HG02884 (cell line): ENCODE results near the gene NOS3.
A peak's percentile ranks its signal among the peaks of the same experiment; 100 is the strongest.

Experiments
- ATAC-seq: cut with Tn5 transposase; IDR thresholded peaks from one replicate; pipeline ENCODE4 v1.9.1; 2021; ENCODE audit warnings: mild to moderate bottlenecking, moderate library complexity; ENCODE audit not compliant: unreplicated experiment

The NOS3 gene

DNA sequence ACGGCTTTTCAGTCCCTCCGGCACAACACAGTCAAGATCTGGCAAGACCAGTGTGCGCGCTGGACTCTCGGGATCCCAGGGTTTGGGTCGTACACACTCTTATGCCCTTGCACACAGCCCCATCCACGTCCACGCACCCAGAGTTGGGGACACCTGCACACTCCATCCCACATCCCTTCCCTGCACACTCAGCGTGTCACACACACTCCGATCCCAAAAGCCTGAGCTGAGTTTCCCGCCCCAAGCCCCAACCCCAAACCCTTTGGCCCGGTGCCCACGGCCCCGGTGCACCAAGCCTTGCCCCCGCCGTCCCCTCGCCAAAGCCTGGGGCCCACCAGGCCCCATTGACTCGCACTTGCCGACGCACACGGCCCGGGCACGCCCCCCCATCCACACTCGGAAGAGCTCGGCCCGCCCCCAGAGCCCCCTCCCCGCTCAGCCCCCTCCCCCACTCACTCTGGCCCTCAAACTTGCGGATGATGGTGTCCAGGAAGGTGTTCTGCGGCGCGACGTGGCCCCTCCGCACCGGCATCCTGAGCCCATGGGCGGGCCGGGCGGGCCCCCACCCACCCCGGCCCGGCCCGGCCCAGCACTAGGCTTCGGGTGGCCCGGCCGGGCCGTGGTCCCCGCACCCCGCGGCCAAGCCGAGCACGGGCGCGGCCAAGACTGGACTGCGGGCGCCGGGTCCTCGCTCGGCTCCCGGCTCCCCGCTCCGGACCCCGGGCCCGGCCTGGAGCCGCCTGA is 13.3 kb upstream of the NOS3 start:
- no peak for ATAC-seq

DNA sequence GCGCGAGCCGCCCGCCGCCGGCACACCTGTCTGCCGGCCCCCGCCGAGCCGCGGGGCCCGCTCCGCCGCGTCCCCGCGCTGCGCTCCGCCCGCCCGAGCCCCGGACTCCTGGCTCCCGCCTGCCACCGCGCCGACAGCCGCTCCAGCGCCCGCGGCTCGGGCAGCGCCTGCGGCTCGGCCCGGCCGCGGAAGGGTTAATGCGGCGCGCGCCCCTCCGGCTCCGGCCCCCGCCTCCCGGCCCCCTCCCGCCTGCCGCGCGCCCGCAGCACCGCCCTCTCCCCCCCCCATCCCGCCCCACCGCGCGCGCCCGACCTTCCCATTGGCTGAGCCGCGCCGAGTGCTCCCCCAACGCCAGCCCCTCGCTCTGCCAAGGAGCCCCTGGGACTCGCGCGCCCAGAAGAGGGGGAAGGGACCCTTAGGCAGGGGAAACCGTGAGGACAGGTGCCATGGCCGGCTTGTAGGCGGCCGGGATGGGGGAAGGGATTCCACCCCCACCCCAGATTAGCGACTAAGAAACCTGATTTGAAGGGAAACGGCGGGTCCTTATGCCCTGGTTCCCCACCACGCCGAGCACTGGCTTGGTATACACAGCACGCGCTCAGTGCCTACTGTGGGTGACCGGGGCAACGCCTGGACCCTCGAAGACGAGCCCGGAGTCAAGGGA is 12.6 kb upstream of the NOS3 start, which contains the start of gene KCNH2:
Gene KCNH2, minus strand, starts transcription at position 196 of the 664 bp plus-strand sequence. CDS start 408 bp downstream, outside the sequence.
- ATAC-seq, result no peak

DNA sequence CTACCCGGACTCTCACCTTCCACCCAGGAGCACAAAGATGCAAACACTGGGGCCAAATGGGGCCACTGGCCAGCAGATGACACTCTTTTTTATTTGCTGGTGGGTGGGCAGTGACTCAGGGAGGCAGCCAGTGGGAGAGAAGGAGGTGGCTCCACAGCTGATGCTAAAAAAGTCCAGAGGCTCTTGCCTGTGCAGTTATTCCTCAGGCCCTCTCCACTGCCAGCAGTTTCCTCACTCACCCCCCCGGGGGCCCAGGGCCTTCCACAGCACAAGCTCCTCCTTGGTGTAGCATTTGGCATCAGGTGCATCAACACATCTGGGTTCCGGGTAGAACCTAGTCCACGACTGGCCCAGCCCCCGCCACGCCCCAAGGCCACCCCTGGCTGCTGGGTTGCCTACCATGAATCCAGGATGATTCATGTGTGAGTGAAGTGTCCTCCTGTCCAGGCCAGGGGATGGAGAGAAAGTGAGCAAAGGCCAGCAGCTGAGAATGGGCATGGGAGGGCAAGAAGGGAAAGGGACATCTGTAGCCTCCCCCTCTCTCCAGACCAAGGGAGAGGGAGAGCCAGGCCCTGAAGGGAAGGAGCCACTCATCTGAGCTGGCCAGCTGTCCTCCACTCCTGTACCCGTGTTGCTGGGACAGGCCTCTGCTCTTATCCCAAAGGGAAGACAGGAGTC is 11.0 kb upstream of the NOS3 start:
- no peak for ATAC-seq

DNA sequence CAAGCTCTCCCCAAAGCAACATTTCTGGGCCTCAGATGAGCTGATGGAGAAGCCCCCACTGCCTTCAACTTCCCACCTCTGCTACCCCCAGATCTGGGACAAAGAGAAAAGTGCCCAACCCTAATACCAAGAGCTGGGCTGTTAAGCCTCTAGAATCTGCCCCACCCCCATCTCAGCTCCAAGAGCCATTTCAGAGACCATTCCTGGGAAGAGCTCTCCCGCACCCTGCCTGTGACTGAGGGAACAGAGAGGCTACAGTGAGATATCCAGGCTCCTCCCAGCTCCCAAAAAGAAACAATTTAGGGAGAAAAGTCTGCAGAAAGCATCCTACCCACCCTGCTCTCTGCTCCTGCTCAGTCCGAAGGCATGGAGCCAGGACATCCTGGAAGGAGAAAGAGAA is 10.2 kb upstream of the NOS3 start:
- ATAC-seq, result no peak

DNA sequence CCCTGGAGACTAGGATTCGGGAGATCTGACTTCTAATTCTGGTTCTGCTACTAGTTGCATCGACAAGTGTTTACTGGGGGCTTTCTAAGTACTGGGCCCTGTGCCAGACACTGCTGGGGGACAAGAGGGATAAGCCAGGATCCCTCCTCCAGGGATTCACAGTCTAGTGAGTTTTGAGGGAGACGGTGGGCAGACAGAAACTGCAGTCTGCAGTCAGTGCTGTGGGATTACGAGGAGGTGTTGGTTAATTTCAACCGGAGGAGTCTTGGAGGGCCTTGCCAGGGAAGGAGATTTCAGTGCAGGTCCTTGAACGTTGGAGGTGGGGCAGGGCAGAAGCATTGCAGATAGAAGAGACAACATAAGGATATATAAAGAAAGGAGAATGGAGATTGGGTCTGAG is 9.2 kb upstream of the NOS3 start:
- no peak for ATAC-seq

DNA sequence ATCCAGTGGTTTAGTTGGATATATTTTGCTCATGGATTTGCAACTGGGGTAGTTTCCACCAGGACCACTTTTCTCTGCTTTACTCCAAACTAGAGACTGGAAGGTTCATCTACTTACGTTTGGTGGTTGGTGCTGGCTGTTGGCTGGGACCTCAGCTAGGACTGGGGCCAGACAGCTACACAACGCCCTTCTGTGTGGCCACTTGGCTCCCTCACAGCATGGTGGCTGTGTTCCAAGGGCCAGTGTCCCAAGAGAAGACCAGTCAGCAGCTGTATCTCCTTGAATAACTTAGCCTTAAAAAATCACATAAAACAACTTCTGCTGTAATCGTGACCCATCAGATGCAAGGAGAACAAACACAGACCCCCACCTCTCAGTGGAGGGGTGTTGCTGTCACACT is 8.5 kb upstream of the NOS3 start:
- no peak for ATAC-seq

DNA sequence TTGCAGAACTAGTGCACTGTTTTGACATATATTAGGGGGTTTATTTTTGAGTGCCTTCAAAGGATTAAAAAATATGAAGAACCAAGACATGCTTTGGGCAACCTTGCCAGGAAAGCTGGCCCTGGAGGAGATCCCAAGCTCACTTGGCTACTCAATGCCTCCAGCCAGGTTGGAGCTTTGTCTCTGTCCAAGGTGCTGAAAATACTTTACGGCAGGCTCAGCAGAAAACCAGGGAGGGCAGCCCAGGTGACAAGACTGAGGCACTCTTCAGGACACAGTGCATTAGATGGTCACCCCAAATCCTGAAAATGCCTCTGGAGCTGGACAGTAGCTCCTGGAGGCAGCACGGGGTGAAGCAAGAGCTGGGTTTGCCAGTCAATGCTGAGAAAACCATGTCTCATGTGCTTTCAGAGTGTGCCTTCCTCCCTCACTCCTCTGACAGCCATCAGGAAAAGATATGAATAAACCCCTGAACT is 6.9 kb upstream of the NOS3 start:
- ATAC-seq, result no peak

DNA sequence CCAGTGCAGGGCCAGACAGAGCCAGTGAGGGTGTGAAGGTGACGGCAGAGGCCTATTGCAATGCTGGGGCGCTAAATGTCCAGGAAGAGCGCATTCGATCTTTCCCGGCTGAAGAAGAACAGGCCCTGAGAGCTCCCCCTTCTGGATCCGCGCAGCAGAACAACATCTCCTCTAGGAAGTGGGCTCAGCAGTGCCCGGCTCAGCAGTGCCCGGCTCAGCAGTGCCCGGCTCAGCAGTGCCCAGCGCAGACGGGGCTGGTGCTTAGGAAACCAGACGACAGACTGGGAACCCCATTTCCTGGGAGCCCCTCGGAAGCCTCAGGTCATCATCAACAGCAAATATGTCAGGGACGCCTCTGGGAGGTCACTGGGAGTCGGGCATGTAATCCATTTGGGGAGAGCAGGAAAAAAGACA is 4.7 kb upstream of the NOS3 start:
- no peak for ATAC-seq

DNA sequence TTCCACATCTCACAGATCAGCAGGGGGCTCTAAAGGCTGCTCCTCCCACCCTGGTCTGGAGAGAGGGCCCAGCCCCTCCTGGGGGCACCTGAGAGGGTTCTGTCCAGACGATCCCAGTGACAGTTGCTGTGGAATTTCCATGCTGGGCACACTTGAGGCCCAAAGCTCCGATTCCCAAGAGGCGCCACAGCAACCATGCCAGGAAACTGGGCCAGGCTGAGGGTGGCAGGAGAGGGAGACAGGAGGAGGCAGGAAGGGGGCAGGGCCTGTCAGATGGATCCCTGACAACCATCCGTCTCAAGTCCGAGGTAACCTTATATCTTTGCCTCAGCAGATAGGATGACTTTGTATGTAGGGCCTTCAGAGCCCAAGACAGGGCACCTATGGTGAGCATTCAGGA is 4.3 kb upstream of the NOS3 start:
- ATAC-seq, result no peak

DNA sequence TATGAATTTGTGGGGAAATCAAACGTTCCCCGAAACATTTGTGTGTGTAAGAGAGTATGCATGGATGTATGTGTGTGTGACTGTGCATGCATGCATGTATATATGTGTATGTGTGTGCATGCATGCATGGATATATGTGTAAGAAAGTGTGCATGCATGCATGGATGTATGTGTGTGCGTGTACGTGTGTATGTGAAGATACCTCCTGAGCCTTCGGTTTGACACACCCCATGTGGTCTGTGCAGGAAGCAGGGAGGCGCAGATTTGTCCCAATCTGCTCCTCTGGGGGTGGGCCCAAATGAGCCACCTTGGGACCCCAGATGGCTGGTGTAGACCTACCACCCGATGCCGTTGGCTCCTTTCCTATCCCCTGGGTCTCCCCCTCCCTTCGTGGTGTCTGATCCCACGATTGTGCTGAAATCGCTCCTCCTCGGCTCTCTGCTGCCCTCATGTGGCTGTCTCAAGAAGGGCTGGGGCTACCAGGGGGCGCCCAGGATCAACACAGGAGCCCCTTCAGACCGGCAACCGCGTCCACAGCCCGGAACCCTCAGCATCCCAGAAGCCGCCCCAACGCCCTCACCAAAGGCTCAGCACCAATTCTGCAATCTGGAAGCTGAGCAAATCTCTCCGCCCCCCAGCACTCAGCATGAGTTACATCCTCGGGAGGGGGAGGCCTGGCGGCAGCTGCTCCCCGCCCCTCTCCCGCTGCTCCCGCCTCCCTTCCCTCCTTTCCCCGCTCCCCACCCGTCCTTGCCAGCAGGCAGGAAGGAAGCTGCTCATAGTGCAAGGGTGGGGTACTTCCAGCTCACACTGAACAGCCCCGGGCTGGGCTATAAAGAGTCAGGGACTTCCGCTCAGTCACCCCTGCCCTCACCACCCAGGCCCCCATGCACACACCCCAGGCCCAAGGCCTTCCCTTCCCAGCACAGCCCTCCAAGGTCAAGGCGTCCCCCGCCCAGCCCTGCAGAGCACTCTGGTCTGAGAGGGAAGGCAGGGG is 2.3 kb upstream of the NOS3 start:
- no peak for ATAC-seq

DNA sequence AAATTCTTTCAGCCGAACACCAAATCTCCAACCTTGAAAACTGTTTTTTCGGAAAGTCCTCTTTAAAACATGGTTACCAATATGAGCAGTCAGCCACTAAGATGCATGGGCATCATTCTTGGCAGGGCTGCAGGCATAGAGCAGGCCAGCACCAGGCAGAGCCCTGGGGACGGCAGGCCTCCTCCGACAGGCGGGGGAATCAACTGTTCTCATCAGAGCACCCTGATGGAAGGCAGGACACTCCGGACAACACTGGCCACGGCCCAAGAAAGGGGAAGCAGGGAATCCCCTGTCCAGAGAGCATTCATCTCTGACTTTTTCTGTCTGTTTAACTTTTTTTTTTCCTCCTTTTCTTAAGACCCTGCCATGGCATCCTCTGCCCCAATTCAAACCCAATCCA is 1.4 kb upstream of the NOS3 start:
- no peak for ATAC-seq

DNA sequence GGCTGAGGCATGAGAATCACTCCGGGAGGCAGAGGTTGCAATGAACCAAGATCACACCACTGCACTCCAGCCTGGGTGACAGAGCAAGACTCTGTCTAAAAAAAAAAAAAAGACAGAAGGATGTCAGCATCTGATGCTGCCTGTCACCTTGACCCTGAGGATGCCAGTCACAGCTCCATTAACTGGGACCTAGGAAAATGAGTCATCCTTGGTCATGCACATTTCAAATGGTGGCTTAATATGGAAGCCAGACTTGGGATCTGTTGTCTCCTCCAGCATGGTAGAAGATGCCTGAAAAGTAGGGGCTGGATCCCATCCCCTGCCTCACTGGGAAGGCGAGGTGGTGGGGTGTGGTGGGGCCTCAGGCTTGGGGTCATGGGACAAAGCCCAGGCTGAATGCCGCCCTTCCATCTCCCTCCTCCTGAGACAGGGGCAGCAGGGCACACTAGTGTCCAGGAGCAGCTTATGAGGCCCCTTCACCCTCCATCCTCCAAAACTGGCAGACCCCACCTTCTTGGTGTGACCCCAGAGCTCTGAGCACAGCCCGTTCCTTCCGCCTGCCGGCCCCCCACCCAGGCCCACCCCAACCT is 1.3 kb downstream of the NOS3 start:
- ATAC-seq, result no peak

DNA sequence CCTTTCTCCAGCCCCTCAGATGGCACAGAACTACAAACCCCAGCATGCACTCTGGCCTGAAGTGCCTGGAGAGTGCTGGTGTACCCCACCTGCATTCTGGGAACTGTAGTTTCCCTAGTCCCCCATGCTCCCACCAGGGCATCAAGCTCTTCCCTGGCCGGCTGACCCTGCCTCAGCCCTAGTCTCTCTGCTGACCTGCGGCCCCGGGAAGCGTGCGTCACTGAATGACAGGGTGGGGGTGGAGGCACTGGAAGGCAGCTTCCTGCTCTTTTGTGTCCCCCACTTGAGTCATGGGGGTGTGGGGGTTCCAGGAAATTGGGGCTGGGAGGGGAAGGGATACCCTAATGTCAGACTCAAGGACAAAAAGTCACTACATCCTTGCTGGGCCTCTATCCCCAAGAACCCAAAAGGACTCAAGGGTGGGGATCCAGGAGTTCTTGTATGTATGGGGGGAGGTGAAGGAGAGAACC is 2.1 kb downstream of the NOS3 start:
- peak; percentile 54 for ATAC-seq

DNA sequence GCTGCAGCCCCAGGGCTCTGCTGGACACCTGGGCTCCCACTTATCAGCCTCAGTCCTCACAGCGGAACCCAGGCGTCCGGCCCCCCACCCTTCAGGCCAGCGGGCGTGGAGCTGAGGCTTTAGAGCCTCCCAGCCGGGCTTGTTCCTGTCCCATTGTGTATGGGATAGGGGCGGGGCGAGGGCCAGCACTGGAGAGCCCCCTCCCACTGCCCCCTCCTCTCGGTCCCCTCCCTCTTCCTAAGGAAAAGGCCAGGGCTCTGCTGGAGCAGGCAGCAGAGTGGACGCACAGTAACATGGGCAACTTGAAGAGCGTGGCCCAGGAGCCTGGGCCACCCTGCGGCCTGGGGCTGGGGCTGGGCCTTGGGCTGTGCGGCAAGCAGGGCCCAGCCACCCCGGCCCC is 2.7 kb downstream of the NOS3 start:
- no peak for ATAC-seq

DNA sequence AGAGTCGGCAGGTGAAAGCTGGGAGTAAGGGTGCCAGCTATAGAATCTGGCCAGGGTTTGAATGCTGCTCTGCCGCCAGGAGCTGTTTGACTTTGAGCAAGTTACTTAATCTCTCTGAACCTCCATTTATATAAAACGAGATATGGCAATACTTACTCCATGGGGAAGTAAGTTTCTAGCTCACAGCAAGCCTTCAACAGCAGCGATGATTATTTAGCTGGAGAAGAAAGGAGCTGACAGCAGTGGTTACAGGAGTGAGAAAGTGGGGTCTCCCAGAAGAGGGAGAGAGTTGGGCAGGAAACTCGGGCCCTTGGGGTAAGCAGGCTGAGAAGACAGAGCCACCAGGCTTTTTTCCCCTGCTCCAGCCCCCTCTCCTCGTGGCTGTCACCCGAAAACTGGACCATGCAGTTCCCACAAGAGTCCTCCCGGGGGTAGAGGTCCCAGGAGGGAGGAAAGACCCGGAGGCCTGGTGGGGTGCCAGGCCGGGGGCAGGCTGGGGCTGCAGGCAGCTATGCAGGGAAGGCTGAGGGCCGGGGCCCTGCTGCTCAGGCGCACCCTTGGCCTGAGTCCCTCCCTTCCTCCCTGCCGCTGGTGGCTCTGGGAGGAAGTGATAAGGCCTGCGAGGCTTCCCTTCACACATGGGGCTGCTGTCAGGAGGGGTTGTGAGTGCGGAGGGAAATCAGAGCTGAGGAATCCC is 3.5 kb downstream of the NOS3 start:
- no peak for ATAC-seq

DNA sequence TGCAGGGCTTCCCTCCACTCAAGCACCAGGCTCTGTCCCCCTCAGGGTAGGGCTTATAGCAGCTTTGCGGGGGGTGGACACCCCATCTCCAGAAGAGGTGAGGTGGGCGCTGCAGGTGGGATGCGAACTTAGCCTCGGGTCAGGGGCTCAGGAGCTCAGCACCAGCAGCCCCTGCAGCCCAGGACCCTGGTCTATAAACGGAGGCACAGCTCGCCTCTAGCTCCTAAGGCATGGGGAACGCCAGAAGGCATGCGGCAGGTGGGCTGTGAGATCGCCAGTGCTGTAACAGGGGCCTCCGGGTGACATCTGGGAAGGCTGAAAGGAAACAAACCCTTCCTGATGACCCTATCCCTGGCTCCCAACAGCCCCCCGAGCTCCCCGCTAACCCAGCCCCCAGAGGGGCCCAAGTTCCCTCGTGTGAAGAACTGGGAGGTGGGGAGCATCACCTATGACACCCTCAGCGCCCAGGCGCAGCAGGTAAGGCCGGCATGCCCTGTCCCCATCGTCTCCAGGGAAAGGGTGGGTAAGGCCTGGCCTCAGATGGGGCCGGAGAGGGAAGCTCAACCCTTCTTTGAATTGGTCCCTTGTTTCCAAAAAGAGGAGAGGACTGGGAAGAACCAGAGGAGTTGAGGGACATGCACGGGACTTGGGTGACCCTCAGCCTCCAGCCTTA is 4.2 kb downstream of the NOS3 start:
- ATAC-seq, result no peak

DNA sequence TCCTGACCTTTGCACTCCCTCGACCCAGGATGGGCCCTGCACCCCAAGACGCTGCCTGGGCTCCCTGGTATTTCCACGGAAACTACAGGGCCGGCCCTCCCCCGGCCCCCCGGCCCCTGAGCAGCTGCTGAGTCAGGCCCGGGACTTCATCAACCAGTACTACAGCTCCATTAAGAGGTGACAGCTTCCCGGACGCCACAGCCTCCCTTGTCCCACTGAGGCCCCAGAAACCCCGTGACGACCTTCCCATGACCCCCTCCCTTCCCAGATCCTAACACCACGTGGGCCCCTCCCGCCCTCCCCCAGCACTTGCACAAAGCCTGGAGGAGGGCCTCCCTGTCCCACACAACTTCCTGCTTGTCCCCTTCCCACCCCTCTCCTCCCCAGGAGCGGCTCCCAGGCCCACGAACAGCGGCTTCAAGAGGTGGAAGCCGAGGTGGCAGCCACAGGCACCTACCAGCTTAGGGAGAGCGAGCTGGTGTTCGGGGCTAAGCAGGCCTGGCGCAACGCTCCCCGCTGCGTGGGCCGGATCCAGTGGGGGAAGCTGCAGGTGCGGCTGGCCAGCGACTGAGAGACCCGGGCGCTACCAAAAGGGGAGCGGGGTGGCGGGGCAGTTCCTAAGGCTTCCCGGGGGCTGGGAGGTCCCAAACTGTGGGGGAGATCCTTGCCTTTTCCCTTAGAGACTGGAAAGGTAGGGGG is 5.7 kb downstream of the NOS3 start:
- ATAC-seq, result no peak

DNA sequence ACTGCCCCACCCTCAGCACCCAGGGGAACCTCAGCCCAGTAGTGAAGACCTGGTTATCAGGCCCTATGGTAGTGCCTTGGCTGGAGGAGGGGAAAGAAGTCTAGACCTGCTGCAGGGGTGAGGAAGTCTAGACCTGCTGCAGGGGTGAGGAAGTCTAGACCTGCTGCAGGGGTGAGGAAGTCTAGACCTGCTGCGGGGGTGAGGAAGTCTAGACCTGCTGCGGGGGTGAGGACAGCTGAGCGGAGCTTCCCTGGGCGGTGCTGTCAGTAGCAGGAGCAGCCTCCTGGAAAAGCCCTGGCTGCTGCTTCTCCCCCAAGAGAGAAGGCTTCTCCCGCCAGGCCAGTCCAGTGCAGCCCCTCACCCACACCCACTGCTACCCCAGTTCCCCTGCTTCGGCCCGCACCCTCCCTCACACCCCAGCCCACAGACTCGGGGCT is 6.3 kb downstream of the NOS3 start:
- no peak for ATAC-seq
